ENCODE data around the gene CCNA1. TPM values are rescaled to one million over a fixed set of nuclear protein-coding genes. Genes with fewer than 3 reads are reported as not detected.

Gene CCNA1
- total RNA-seq, 1 experiment from 2014 or later: not detected

DNA sequence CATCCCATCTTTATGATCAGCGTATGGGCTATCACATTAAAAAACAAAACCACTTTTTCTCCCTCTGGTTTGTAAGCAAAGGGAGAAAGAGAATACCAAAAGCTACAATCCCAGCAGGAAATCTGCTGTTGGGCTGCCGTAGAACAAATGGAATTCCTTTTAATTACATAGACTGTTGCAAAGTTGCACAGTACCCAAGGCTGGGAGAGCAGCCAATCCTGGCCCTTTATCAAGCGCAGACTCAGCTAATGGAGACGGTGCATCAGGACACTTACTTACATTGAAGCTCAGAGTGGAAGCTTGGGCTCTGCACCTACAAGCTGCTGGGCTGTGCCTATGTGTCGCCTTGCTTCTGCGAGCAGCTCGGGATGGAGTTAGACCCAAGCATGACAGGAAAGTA is 15.2 kb downstream of the CCNA1 start:
- Histone ChIP-seq H3K9me3 (ENCODE audit: control insufficient read depth in 1 of 2, insufficient read depth in 1 of 2, low read depth in 1 of 2, low read length in 2 of 2) (peaks cover 0 to 5% of the 10 kb centered on the region in 2 experiments; a peak in 1 of 4 replicates), H4K20me1 (ENCODE audit: insufficient read depth) (no peaks in the 10 kb centered on the region), H3K4me1 (ENCODE audit: control insufficient read depth in 1 of 2, insufficient read depth in 2 of 2, low read length in 2 of 2) (no peaks in the 10 kb centered on the region), H2AFZ (ENCODE audit: low read depth, low read length, poor library complexity, severe bottlenecking) (no peak overlapping the region), H3K9me2 (ENCODE audit: insufficient read depth) (no peaks in the 10 kb centered on the region), H3K4me3 (replicated peaks in 1 of 2; ENCODE audit: low read depth in 1 of 2, low read length in 2 of 2) (no peak overlapping the region), H3K36me3 (ENCODE audit: control insufficient read depth in 1 of 2, insufficient read depth in 2 of 2, low read length in 2 of 2) (no peaks in the 10 kb centered on the region), H3K9ac (ENCODE audit: low read length) (no peak overlapping the region), H3K79me2 (ENCODE audit: insufficient read depth, low read length) (no peaks in the 10 kb centered on the region), H3K27me3 (ENCODE audit: insufficient read depth, low read length) (no peaks in the 10 kb centered on the region), H3K4me2 (ENCODE audit: low read length) (no peak overlapping the region), H3K27ac (ENCODE audit: low read depth, low read length) (no peak overlapping the region)
- RAD21 ChIA-PET (ENCODE audit: low non-redundant PET in 1 of 2, low total read pairs in 2 of 2, uncharacterized antibody in 2 of 2, unreplicated experiment in 2 of 2): no interaction called here
- no TSS peak for BruUV-seq (replicated peaks)
- ATAC-seq (no peak), DNase-seq (ENCODE audit: low read depth, low spot score) (no peak)
- intact Hi-C loops (cut with micrococcal nuclease): no loop called here
- TF ChIP-seq SP1 (IDR thresholded peaks at IDR 0.05; ENCODE audit: low read depth) (no peak), CBX3 (IDR thresholded peaks at IDR 0.05; ENCODE audit: low read depth) (no peak), RAD21 (IDR thresholded peaks at IDR 0.05; ENCODE audit: low read depth) (no peak)
- CTCF ChIA-PET: no interaction called here
- POLR2A ChIA-PET: no interaction called here

DNA sequence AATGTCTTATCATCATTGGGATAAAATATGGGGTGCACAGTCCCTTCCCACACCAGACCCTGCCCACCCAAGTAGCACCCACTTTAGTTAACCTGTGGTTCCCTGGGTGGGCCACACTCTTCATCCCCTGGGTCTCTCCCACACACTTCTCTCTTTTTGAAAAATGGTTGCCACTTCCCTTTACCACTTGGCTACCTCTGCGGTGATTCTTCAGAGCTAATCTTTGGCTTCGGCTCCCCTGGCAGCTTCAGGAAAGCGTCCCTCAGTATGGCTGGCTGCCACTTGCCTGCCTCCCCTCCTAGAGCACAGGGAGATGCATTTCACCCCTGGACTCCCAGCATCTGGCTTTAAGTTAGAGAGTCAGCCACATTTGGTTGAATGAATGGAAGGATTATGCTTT is 18.2 kb downstream of the CCNA1 start:
- intact Hi-C loops (cut with micrococcal nuclease): no loop called here
- TF ChIP-seq CEBPB (IDR thresholded peaks at IDR 0.05; ENCODE audit: low read depth) (no peak), POLR2A (IDR thresholded peaks at IDR 0.05; ENCODE audit: borderline replicate concordance, extremely low read depth, insufficient read depth, insufficient read length) (no peak), SIN3A (IDR thresholded peaks at IDR 0.05; ENCODE audit: low read depth) (no peak), SP1 (IDR thresholded peaks at IDR 0.05; ENCODE audit: low read depth) (no peak)
- TF ChIP-seq, protein P1, sequence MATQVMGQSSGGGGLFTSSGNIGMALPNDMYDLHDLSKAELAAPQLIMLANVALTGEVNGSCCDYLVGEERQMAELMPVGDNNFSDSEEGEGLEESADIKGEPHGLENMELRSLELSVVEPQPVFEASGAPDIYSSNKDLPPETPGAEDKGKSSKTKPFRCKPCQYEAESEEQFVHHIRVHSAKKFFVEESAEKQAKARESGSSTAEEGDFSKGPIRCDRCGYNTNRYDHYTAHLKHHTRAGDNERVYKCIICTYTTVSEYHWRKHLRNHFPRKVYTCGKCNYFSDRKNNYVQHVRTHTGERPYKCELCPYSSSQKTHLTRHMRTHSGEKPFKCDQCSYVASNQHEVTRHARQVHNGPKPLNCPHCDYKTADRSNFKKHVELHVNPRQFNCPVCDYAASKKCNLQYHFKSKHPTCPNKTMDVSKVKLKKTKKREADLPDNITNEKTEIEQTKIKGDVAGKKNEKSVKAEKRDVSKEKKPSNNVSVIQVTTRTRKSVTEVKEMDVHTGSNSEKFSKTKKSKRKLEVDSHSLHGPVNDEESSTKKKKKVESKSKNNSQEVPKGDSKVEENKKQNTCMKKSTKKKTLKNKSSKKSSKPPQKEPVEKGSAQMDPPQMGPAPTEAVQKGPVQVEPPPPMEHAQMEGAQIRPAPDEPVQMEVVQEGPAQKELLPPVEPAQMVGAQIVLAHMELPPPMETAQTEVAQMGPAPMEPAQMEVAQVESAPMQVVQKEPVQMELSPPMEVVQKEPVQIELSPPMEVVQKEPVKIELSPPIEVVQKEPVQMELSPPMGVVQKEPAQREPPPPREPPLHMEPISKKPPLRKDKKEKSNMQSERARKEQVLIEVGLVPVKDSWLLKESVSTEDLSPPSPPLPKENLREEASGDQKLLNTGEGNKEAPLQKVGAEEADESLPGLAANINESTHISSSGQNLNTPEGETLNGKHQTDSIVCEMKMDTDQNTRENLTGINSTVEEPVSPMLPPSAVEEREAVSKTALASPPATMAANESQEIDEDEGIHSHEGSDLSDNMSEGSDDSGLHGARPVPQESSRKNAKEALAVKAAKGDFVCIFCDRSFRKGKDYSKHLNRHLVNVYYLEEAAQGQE (IDR thresholded peaks at IDR 0.05; ENCODE audit: low read depth): no peak
- Histone ChIP-seq H3K27ac (ENCODE audit: low read depth, low read length) (no peak overlapping the region), H3K9me3 (ENCODE audit: control insufficient read depth in 1 of 2, insufficient read depth in 1 of 2, low read depth in 1 of 2, low read length in 2 of 2) (peaks cover 0 to 9% of the 10 kb centered on the region in 2 experiments; a peak in 1 of 4 replicates), H3K36me3 (ENCODE audit: control insufficient read depth in 1 of 2, insufficient read depth in 2 of 2, low read length in 2 of 2) (no peaks in the 10 kb centered on the region), H3K4me1 (ENCODE audit: control insufficient read depth in 1 of 2, insufficient read depth in 2 of 2, low read length in 2 of 2) (no peaks in the 10 kb centered on the region), H3K4me3 (replicated peaks in 1 of 2; ENCODE audit: low read depth in 1 of 2, low read length in 2 of 2) (no peak overlapping the region), H3K4me2 (ENCODE audit: low read length) (no peak overlapping the region), H3K79me2 (ENCODE audit: insufficient read depth, low read length) (no peaks in the 10 kb centered on the region), H3K9me2 (ENCODE audit: insufficient read depth) (no peaks in the 10 kb centered on the region), H2AFZ (ENCODE audit: low read depth, low read length, poor library complexity, severe bottlenecking) (no peak overlapping the region), H3K9ac (ENCODE audit: low read length) (no peak overlapping the region), H4K20me1 (ENCODE audit: insufficient read depth) (no peaks in the 10 kb centered on the region), H3K27me3 (ENCODE audit: insufficient read depth, low read length) (no peaks in the 10 kb centered on the region)
- RAD21 ChIA-PET (ENCODE audit: low non-redundant PET in 1 of 2, low total read pairs in 2 of 2, uncharacterized antibody in 2 of 2, unreplicated experiment in 2 of 2): no interaction called here
- ATAC-seq (no peak), DNase-seq (ENCODE audit: low read depth, low spot score) (no peak)
- no TSS peak for BruUV-seq (replicated peaks)
- POLR2A ChIA-PET: no interaction called here
- CTCF ChIA-PET: no interaction called here
